Uterus (tissue), 2 donors: ENCODE data around the gene RPL38.

ENCODE experiments used
- CTCF ChIP-seq, 4 experiments: fragments of 200-600 bp in 2 of 4; fragments of 450-650 bp in 2 of 4; sonication (generic) in 2 of 4; IDR thresholded peaks; one replicate each; pipeline ENCODE4 v1.5.1; 2016 to 2019; ENCODE audit warnings: antibody characterized with exemption in 4 of 4, mild to moderate bottlenecking in 2 of 4, moderate library complexity in 1 of 4
- POLR2A ChIP-seq, 2 donors: fragments of 450-650 bp; IDR thresholded peaks; one replicate each; pipeline ENCODE4 v1.6.1; 2016; ENCODE audit warnings: antibody characterized with exemption in 2 of 2, mild to moderate bottlenecking in 1 of 2, moderate library complexity in 1 of 2

GRCh38 chr17:74237321-74237720, 33.8 kb downstream of the RPL38 start:
- no peak for TF ChIP-seq CTCF (IDR thresholded peaks at IDR 0.05)
- TF ChIP-seq POLR2A (IDR thresholded peaks at IDR 0.05), result no peak
